Glomerular visceral epithelial cell (primary cell): ENCODE results near the gene NCF2.

Experiments
- DNase-seq: peaks from one replicate; pipeline ENCODE4 v3.0.0-alpha.2; 2016; ENCODE audit errors: extremely low spot score

The NCF2 gene

DNA sequence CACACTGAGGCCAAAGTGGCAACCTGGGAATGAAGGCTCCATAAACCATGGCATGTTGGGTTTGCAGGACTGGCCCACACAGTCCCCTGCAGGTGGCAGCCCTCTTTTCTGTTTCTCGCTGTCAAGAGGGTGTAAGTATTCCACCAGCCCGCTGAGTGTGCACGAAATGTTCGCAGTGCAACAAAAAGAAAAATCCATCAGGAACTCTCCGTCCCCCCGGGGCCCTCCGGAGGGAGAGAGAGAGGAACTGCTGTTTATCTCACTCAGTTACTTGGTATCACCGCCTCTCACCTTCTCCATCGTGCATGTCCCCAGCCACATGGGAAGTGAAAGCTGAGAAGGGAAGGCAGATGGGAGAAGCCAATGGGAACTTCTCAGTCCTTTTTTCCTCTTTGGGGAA is 38.3 kb downstream of the NCF2 start:
- no peak for DNase-seq

DNA sequence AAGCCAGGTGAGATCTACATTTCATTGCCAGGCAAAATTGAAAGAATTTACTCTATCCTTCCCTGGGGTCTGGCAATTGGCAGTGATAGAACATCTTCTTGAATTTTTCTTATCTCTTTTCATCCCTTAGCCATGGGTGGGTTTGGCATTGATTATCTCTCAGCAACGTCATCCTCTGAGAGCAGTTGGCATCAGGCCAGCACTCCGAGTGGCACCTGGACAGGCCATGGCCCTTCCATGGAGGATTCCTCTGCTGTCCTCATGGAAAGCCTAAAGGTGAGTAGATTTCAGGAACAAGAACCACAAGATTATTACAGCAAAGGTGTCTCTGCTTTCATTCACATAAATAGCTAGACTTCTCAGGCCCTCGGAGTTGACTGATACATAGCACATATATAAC is 39.3 kb downstream of the NCF2 start:
- no peak for DNase-seq

DNA sequence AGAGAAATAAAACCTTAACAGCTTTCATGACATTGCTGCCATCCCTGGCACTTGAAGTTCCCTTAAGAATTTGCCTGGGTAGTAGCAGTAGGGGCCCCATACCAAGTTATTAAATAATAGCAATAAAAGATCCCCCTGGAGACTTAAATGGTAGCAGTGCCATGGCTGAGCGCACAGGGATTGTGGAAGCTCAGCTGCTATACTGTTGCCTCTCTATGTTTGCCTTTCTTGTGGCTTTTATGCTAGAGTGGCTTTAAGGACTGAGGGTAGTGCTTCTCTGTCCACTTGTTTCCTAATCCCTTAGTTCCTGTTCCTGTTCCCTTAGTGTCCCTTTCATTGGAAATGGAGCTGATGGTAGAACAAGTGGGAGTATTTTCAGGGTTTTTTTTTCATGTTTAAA is 42.1 kb downstream of the NCF2 start:
- DNase-seq: peak; percentile 80

DNA sequence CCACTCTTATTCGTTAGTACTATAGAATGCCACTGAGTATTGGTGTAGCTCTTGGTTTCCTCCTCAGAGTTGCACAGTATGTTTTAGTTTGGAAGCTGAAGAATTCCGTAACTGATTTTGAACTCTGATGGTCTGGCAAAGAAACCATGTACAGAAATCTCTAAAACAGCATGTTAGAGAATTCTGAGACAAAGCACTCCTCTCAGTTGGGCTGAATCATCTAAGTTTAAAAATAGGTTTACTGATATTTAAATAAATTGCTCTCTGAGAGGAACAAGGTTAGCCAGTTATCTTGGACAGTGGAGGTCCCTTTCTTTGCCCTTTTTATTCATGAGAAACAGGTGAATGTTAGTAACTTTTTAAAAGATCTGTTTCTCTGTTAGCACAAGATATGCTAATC is 43.8 kb downstream of the NCF2 start:
- DNase-seq: no peak

DNA sequence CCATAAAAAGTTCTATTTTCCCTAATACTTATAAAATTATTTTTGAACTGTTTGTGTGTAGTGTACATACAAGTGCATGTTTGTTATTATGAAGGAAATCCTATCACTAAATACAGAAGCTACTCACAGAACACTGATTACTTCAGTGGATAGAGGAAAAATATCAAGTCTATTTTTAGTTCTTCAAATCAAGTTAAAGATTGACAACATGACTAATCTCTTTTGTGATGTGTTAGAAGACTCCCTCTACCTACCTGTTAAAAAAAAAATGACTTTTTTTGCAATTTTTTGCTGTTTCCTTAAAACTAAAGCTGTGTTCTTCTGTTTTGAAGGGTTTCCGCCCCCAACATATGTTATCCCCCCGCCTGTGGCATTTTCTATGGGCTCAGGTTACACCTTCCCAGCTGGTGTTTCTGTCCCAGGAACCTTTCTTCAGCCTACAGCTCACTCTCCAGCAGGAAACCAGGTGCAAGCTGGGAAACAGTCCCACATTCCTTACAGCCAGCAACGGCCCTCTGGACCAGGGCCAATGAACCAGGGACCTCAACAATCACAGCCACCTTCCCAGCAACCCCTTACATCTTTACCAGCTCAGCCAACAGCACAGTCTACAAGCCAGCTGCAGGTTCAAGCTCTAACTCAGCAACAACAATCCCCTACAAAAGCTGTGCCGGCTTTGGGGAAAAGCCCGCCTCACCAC is 45.5 kb downstream of the NCF2 start:
- DNase-seq: peak; percentile 85

DNA sequence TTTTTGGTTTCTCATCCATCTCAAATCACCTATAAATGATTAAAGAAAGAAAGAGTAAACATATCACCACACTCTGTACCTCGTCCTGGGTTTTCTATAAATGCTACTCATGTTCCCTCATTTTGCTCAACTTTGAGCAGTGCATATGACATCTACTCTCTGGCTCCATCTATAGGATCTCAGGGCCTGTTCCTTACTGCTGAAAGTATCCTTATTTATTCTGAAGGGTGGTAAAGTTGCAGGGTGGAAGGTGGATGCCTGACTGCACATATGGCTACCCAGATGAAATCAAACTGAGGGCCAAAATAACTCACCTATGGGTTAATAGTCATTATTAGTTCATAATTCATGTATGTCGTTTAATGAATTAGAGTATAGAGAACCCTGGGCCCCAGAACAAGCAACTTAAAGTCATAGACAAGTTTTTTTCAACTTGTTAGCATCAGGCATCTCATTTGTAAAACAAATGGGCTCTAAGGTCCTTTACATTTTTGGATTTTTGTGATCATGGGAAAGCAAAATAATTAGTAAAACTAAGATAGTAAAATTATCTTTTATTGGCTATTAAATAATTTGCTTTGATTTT is 46.5 kb downstream of the NCF2 start:
- DNase-seq: peak; percentile 57

DNA sequence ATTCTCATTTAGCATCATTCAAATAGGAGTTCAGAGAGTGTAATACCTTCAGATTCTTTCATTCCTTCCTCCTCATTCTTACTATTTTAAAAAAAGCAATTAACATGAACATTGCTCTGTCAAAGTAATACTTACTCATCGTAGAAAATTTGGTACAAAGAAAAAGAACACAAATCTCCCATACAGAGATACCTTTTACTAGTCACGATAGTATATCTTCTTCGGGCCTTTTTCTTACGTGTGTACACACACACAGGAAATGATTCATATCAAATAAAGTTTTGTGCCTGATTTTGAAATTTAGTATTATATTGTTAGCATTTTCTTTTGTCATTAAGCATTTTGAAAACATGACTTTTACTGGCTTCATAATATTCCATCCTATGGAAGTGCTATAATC is 52.9 kb downstream of the NCF2 start:
- no peak for DNase-seq

DNA sequence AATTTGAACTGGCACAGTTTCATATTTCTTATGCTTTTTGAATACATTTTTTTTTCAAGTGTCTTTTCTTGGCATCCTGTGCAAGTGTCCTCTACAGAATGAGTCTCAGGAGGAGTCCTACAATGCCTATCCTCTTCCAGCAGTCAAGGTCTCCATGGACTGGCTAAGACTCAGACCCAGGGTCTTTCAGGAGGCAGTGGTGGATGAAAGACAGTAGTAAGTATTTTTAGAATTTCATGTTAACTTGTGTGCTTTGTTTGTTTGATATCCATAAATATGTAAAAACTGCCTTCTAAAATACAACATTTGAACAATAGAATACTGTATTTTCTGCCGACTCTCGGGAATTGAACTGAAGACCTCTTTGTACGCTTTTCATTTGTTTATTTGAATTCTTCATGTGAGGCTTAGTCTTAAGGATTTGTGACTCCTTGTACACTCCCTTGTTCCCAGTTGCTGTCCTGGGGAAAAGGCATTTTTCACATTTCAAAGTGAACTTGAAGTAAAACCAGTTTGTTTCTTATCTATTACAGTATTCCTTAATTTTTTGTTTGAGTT is 56.6 kb downstream of the NCF2 start:
- DNase-seq: no peak

DNA sequence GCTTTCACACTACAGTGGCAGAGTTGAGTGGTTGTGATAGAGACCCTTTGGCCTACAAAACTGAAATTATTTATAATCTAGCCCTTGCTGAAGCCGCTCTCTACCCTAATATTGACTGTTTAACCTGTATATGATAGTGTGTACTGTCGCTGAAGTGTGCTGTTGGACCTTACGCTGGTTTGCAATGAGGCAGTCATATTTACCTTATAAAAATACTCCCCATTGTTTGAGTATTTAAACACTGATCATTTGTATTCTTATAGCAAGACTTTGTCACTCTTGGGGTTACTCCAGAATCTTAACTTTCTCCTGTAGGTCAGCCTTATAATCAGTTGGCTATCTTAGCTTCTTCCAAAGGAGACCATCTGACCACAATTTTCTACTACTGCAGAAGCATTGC is 61.7 kb downstream of the NCF2 start:
- no peak for DNase-seq

DNA sequence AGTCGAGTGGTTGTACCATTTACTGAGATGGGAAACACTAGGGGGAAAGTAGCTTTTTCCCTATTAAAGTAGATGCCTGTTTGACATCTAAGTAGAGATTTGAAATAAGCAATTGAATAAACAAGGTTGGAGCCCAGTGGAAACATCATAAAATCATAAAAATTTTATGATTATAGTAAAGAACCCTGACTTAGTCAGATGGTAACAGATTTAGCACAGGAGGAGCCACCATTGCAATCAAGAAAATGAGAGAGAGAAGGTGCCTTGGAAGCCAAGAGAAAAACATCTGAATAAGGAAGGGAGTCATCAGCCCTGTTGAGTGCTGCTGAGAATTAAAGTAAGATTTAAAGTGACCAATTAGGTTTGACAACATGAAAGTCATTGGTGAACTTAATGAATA is 68.2 kb downstream of the NCF2 start:
- DNase-seq: no peak

DNA sequence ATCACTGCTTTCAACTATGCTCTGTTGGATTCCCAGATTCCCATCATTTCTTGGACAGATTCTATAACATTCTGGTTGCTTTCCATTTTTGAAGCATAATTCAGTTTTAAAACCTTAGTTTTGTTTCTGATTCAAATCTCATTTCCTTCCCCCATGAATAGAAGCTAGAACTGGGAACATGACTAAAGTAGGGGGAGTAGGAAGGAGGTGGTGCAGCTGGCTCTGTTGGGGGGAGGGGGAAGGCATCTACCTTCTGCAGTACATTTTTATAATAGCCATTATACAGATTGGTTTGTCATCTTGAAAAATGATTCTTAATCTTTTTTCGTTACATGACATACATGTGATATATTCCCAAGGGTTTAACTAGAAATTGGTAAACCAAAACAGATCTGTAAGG is 69.9 kb downstream of the NCF2 start:
- no peak for DNase-seq

DNA sequence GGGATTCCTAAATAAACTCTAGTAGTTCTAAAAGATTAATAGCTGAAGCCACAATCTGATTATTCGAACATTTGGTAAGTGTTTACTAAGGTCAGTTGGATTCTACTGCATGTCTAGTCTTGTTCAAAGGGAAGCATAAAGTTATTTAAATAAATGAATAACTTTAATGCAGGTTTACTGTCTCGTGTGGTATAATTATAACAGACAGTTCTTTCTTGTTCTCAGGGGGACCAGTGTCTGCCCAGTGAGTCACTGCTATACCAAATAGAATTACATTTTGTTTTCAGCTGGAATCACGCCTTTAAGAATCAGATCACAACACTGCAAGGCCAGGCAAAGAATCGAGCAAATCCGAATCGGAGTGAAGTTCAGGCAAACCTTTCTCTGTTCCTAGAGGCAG is 72.9 kb downstream of the NCF2 start:
- DNase-seq: no peak

DNA sequence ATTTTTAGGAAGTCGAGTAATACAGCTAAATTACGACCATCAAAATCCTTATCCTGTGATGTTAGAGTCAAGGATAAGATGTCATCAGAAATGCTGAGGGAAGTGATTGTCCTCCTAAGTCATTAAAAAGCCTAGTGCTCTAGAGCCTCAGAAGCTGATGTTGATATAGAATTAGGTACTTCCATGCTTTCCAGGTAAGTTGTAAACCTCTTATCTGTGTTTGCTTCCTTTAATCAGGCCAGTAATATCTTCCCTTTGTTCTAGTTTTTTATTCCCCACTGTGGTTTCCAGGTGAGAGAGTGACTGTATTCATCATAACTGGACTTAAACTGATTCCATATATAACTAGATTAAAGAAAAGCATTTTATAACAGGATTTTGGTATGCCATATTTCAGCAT is 73.5 kb downstream of the NCF2 start:
- no peak for DNase-seq

DNA sequence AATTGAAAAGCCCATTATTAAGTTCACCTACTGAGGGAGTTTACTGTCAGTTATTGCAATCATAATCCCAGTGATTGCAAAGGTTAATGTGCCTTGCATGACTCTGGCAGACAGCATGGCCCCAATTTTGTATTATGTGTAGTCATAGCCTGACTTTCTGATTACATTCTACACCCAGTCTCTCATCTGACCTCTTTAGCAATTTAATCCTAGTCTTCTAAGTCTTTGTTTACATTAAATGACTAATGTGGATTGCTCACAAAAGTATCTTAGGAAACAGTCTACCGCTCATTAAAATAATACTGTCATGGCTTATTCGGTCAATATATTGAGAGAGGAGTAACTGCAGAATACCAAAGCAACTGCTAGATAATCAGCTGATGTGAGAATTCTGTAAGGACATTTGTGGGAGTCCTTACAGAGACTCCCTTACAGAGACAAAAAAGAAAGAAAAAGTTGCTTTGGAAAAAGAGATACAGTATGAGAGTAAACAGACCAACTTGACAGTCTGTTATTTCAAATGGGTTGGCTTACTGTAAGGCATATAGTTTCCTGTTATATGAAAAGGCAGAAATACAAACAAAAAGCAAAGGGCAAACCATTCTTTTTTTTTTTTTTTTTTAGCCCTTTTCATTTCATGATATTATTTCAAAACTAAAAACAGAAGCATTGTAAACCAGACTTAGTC is 75.1 kb downstream of the NCF2 start:
- peak; percentile 15 for DNase-seq

DNA sequence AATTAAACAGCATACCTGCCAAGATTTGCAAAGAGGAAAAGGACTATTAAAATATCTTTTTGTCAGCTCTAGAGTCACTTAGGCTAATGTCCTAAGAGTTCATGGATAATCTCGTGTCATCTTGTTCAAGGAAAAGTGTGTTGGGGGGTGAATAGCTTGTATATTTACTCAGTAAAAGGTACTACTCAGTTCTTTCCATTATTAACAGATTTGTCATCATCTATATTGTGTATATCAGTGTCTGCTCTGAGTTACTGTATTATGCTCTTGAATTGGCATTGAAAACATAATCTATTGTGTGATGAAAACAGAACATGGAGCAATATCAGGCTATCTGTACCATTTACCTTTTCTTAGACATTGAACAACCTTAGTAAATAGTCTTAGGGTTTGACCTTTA is 76.0 kb downstream of the NCF2 start:
- DNase-seq: no peak

DNA sequence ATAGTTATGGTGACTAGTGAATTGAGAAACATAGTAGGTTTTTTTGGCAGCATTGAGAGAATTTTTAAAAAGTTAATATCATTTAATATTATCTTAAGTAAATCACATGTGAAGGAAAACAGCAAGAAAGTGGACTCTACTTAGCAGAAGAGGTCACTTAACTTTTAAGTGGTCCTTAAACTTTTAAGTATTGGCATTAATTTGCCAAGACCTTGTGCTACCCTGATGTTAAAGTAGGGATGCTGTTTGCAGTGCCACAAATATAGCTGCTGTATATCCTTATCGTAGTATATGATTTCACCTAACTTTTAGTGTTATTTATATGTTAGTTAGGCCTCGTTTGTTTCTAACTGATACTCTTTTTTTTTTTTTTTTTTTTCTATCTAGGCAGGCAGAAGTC is 77.8 kb downstream of the NCF2 start:
- DNase-seq: no peak

DNA sequence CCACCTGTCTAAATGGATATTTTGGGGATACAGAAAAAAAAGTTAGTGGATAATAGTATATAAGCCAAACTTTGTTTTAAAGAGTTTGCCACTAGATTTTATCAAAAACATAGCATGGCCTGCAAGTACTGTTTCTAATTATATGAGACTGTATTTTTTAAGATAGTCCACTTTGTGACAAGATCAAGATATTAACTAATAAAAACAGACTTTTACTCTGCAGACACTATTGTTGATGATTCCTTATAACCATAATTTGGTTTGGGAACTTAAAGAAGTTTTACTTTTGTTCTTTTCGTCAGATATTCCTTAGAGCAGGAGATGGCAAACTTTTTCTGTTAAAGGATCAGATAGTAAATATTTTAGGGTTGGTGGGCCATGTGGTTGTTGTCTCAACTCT is 81.6 kb downstream of the NCF2 start:
- no peak for DNase-seq

DNA sequence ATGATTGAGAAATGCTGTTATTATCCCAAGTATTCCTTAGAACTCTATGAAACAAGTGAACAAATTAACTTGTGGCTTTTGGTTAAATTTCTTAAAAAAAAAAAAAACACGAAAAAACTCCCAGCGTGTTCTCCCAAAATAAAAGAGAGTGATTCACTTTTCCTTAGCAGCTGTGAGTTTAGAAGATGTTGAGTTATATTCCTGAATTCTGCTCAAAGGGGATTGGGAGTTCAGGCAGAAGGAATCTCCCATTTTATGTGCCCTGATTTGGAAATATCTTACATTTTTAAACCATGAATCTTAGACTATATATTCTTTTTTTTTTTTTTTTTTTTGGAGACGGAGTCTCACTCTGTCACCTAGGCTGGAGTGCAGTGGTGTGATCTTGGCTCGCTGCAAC is 83.7 kb downstream of the NCF2 start:
- no peak for DNase-seq
